Superior temporal gyrus (tissue), 1 donor: ENCODE results near the gene ZNF575.

Experiments used
- DNase-seq: peaks from one replicate; pipeline ENCODE4 v3.0.0-alpha.2; 2016; ENCODE audit errors: extremely low spot score

ZNF575 gene

DNA sequence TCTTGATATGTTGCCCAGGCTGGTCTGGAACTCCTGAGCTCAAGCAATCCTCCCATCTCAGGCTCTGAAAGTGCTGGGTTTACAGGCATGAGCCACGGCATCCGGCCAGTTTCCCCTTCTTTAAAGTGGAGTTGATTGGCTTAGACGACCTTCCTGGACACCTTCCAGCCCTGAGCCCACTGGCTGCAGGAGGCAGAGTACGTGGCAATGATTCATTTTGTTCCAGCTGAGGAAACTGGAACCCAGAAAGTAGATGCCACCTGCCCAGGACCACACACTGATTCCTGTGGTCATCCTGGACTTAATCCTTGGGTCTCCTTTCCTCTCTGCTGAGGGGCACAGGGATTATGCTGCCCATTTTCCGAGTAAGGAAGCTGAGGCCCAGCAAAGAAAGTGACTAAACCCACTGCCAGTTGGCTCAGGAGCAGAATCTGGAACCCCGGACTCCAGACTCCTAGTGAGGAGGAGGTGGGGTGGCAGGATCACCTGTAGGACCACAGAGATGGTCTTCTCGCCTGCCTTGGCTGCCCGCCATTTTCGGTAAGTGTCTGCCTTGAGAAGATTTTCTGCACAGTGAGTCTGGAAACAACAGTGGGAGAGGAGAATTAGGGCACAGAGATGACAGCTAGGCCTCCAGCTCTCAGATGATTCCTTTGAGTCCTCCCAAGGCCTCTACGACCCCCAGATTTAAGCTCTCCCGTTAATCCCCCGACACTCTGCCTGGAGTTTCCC, 41.6 kb downstream of the ZNF575 start:
- DNase-seq = no peak

- peak; percentile 99 for DNase-seq
These were observed 42.4 kb downstream of the ZNF575 start, which contains the start of the genes PINLYP and XRCC1 for GRCh38 chr19:43575156-43575950. Gene PINLYP (plus strand): TSS chr19:43575801. CDS start chr19:43577192, 1,391 bp downstream. Gene XRCC1 (minus strand): TSS chr19:43575527. CDS start chr19:43575458, 69 bp downstream.

GRCh38 chr19:43575955-43576878, 43.2 kb downstream of the ZNF575 start:
- DNase-seq = no peak

DNA sequence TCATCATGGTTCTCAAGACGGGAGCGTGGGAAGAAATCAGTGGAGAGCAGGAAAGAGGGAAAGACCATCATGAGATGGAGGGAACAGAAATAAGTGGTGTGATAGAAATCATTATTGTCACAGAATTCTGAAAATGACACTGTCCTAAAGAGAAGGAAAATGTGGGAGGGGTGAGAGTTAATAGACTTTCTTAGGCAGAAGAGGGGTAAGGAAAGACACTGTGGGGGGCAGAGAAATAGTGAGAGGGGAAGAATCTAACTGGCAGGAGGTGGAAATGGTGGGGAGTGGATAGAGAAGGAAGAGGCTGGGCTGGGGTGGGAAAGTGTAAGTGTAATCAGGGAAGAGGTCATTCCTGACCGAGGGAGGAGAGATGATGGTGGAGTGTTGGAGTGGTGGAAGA, 45.8 kb downstream of the ZNF575 start:
- no peak for DNase-seq

- DNase-seq = no peak
These were observed 48.5 kb downstream of the ZNF575 start for GRCh38 chr19:43581467-43581866.

GRCh38 chr19:43582495-43582894, 49.5 kb downstream of the ZNF575 start:
- DNase-seq = no peak

DNA sequence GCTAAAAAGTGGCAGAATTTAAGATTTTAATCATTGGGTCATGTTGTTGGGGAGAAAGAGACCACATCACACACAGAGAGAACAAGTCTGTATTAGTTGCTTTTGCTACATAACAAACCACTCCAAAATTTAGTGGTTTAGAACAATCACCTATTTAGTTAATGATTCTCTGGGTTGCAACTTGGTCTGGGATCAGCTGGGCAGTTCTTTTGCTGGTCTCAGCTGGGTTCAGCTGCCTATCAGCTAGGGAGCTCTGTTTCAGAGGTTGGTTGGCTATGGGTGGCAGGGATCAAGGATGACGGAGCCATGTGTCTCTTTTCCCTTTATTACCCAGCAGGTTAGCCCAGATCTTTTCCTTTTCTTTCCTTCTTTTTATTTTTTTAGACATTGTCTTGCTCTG, 51.5 kb downstream of the ZNF575 start:
- DNase-seq = no peak
